ENCODE measurements around the gene LTO1. TPM values are rescaled to one million over a fixed set of nuclear protein-coding genes. Genes with fewer than 3 reads are reported as not detected.

Gene LTO1
- total and polyA plus RNA-seq, 2 of the 13 experiments (the other 11 are each of a cell fraction or from before 2014, with no cell fraction given): 11.8 to 15.0 TPM

DNA sequence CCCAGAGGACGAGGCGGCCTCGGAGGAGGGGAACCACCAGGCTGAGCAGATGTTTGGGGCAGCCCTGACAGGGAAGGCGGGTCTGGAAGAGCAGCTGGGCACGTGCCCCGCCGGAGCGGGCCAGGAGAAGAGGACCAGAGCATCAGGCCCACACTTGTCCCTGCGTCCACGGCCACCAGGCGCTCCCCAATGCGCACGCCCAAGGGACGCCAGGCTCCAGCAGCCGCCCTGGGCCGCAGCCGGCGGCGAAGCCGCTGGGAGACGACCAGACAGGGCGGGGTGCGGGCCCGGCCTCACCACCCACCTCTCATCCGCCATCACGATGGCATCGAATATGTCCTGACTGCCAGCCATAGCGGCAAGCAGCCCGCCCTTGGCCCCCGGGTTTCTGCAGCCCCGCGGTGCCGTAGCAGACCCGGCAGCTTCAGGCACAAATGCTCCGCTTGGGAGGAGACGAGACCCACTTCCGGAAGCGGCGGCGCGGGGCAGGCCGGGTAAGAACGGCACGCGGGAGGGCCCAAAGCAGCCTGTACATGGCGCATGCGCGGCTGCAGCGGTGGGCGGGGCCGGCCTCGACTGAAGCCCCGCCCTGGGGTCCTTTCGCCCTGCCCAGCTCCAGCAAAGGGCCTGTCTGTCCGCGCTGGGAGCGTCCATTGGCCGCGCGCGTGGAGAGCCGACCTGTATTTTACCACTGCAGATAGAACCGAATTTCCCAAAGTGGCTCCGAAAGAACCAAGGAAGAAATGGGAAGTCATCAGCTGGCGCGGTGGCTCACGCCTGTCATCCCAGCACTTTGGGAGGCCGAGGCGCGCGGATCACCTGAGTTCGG, at the start of gene LTO1 (continued):
- TF ChIP-seq, protein P1, sequence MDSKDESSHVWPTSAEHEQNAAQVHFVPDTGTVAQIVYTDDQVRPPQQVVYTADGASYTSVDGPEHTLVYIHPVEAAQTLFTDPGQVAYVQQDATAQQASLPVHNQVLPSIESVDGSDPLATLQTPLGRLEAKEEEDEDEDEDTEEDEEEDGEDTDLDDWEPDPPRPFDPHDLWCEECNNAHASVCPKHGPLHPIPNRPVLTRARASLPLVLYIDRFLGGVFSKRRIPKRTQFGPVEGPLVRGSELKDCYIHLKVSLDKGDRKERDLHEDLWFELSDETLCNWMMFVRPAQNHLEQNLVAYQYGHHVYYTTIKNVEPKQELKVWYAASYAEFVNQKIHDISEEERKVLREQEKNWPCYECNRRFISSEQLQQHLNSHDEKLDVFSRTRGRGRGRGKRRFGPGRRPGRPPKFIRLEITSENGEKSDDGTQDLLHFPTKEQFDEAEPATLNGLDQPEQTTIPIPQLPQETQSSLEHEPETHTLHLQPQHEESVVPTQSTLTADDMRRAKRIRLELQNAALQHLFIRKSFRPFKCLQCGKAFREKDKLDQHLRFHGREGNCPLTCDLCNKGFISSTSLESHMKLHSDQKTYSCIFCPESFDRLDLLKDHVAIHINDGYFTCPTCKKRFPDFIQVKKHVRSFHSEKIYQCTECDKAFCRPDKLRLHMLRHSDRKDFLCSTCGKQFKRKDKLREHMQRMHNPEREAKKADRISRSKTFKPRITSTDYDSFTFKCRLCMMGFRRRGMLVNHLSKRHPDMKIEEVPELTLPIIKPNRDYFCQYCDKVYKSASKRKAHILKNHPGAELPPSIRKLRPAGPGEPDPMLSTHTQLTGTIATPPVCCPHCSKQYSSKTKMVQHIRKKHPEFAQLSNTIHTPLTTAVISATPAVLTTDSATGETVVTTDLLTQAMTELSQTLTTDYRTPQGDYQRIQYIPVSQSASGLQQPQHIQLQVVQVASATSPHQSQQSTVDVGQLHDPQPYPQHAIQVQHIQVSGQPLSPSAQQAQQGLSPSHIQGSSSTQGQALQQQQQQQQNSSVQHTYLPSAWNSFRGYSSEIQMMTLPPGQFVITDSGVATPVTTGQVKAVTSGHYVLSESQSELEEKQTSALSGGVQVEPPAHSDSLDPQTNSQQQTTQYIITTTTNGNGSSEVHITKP (CRISPR knock-in tag; IDR thresholded peaks at IDR 0.05; ENCODE audit: low read depth): peak; percentile 83
- TF ChIP-seq NFATC3 (CRISPR knock-in tag; IDR thresholded peaks at IDR 0.05): no peak
- peak; percentile 60 for TF ChIP-seq HCFC1 (IDR thresholded peaks at IDR 0.05; ENCODE audit: low read depth, low read length)
- TF ChIP-seq MAFK (conservative IDR thresholded peaks at IDR 0.05 in 1 of 2, IDR thresholded peaks at IDR 0.05 in 1 of 2; ENCODE audit: low read length in 2 of 2): no peak
- TF ChIP-seq TAF1 (CRISPR knock-in tag; IDR thresholded peaks at IDR 0.05): peak; percentile 88
- TF ChIP-seq MTF2 (CRISPR knock-in tag; IDR thresholded peaks at IDR 0.05; ENCODE audit: borderline replicate concordance): no peak
- TF ChIP-seq KLF16 (CRISPR knock-in tag; IDR thresholded peaks at IDR 0.05): peak in 1 of 2 experiments; percentile 85; a peak in 1 of 4 replicates
- peak; percentile 58; the same call in 1 of the 2 replicates for TF ChIP-seq NCOA1 (CRISPR knock-in tag; IDR thresholded peaks at IDR 0.05)
- peak; percentile 34; the same call in 1 of the 2 replicates for TF ChIP-seq SOX5 (CRISPR knock-in tag; IDR thresholded peaks at IDR 0.05; ENCODE audit: borderline replicate concordance)
- TF ChIP-seq ZSCAN30 (CRISPR knock-in tag; IDR thresholded peaks at IDR 0.05): no peak
- peak; percentile 28 for TF ChIP-seq HNRNPLL (IDR thresholded peaks at IDR 0.05; ENCODE audit: low read depth, low read length, poor library complexity, severe bottlenecking)
- TF ChIP-seq KAT8 (CRISPR knock-in tag; IDR thresholded peaks at IDR 0.05): peak; percentile 97
- TF ChIP-seq, protein P2, sequence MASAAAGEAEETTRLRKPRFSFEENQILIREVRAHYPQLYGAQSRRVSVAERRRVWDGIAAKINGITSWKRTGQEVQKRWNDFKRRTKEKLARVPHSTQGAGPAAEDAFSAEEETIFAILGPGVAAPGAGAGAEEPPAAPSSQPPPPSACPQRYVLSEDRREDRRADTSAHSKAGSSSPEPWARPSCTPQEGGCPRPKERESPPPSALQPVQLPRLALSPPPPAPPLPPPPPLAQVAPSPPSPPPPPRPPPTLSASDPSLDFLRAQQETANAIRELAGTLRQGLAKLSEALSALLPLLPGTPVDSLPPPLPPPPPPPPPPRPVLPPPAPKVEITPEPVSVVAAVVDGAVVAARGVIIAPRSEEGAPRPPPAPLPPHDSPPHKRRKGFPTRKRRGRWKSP (CRISPR knock-in tag; IDR thresholded peaks at IDR 0.05): peak; percentile 71; the same call in 1 of the 2 replicates
- no peak for TF ChIP-seq NFIB (CRISPR knock-in tag; IDR thresholded peaks at IDR 0.05; ENCODE audit: borderline replicate concordance)
- TF ChIP-seq, protein P3, sequence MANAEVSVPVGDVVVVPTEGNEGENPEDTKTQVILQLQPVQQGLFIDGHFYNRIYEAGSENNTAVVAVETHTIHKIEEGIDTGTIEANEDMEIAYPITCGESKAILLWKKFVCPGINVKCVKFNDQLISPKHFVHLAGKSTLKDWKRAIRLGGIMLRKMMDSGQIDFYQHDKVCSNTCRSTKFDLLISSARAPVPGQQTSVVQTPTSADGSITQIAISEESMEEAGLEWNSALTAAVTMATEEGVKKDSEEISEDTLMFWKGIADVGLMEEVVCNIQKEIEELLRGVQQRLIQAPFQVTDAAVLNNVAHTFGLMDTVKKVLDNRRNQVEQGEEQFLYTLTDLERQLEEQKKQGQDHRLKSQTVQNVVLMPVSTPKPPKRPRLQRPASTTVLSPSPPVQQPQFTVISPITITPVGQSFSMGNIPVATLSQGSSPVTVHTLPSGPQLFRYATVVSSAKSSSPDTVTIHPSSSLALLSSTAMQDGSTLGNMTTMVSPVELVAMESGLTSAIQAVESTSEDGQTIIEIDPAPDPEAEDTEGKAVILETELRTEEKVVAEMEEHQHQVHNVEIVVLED (CRISPR knock-in tag; IDR thresholded peaks at IDR 0.05; ENCODE audit: borderline replicate concordance): peak; percentile 77; the same call in 1 of the 2 replicates
- TF ChIP-seq ZBTB20 (CRISPR knock-in tag; IDR thresholded peaks at IDR 0.05; ENCODE audit: borderline replicate concordance, low read depth): peak; percentile 62; the same call in 1 of the 2 replicates
- TF ChIP-seq ZNF75D (CRISPR knock-in tag; IDR thresholded peaks at IDR 0.05; ENCODE audit: borderline replicate concordance): no peak
- TF ChIP-seq, protein P4, sequence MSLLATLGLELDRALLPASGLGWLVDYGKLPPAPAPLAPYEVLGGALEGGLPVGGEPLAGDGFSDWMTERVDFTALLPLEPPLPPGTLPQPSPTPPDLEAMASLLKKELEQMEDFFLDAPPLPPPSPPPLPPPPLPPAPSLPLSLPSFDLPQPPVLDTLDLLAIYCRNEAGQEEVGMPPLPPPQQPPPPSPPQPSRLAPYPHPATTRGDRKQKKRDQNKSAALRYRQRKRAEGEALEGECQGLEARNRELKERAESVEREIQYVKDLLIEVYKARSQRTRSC (CRISPR knock-in tag; IDR thresholded peaks at IDR 0.05; ENCODE audit: low read depth): 0 out of 2 replicates have a peak, but pooled peaks have one; percentile 74
- peak; percentile 59; the same call in 1 of the 2 replicates for TF ChIP-seq GATA4 (IDR thresholded peaks at IDR 0.05; ENCODE audit: borderline replicate concordance, low read depth)
- 0 out of 2 replicates have a peak, but pooled peaks have one; percentile 5 for TF ChIP-seq ZNF205 (CRISPR knock-in tag; IDR thresholded peaks at IDR 0.05)

Data from HepG2 (cell line).